ENCODE results near the gene PRMT7.

Gene PRMT7

GRCh38 chr16:68378436-68379415 is 67.9 kb downstream of the PRMT7 start:
- ATAC-seq, result no peak

GRCh38 chr16:68379472-68380347 is 68.9 kb downstream of the PRMT7 start:
- ATAC-seq, result peak; percentile 36 to 42

GRCh38 chr16:68380348-68380670 is 69.5 kb downstream of the PRMT7 start:
- no peak for ATAC-seq

GRCh38 chr16:68380676-68381362 is 70.0 kb downstream of the PRMT7 start:
- ATAC-seq, result no peak

GRCh38 chr16:68381363-68381724 is 70.5 kb downstream of the PRMT7 start:
- no peak for ATAC-seq

GRCh38 chr16:68382296-68382718 is 71.5 kb downstream of the PRMT7 start:
- peak; percentile 30 to 31 for ATAC-seq

- no peak for ATAC-seq
Measured at GRCh38 chr16:68383858-68384257, 73.0 kb downstream of the PRMT7 start.

- no peak for ATAC-seq
Measured at GRCh38 chr16:68384288-68385161, 73.7 kb downstream of the PRMT7 start.

- no peak for ATAC-seq
Measured at GRCh38 chr16:68385371-68385770, 74.6 kb downstream of the PRMT7 start.

GRCh38 chr16:68386628-68387027 is 75.8 kb downstream of the PRMT7 start:
- ATAC-seq, result no peak

GRCh38 chr16:68387301-68387700 is 76.5 kb downstream of the PRMT7 start:
- no peak for ATAC-seq

GRCh38 chr16:68388124-68388523 is 77.3 kb downstream of the PRMT7 start:
- ATAC-seq, result no peak

GRCh38 chr16:68389006-68389405 is 78.2 kb downstream of the PRMT7 start:
- ATAC-seq, result no peak

GRCh38 chr16:68389750-68390371 is 79.0 kb downstream of the PRMT7 start:
- ATAC-seq, result no peak

GRCh38 chr16:68393333-68393732 is 82.5 kb downstream of the PRMT7 start:
- no peak for ATAC-seq

GRCh38 chr16:68395167-68395786 is 84.5 kb downstream of the PRMT7 start:
- no peak for ATAC-seq

- no peak for ATAC-seq
Measured at GRCh38 chr16:68395815-68396214, 85.0 kb downstream of the PRMT7 start.

- ATAC-seq, result no peak
Measured at GRCh38 chr16:68396481-68396880, 85.7 kb downstream of the PRMT7 start.

- no peak for ATAC-seq
Measured at GRCh38 chr16:68397710-68398201, 86.9 kb downstream of the PRMT7 start.

GRCh38 chr16:68399456-68399855 is 88.6 kb downstream of the PRMT7 start:
- ATAC-seq, result no peak

All from activated CD4-positive, CD25-positive, alpha-beta regulatory T cell treated with anti-CD3 and anti-CD28 coated beads, Interleukin-2, amount 50 U/mL, for 24 hours (primary cell).